UCSD-AML1 (cell line): ENCODE results near the gene BLOC1S3.
A peak's percentile ranks its signal among the peaks of the same experiment; 100 is the strongest.

Experiments
- DNase-seq: peaks from one replicate; lab custom pipeline; 2025; ENCODE audit not compliant: unreplicated experiment; lab: John Stamatoyannopoulos, UW

Gene BLOC1S3

GRCh38 chr19:45161738-45162607 is 16.6 kb upstream of the BLOC1S3 start:
- no peak for DNase-seq

GRCh38 chr19:45162608-45163143 is 15.9 kb upstream of the BLOC1S3 start:
- no peak for DNase-seq

GRCh38 chr19:45163156-45163555 is 15.4 kb upstream of the BLOC1S3 start:
- no peak for DNase-seq

GRCh38 chr19:45163751-45164460 is 14.7 kb upstream of the BLOC1S3 start:
- no peak for DNase-seq

- DNase-seq = peak; percentile 88
These were observed 13.8 kb upstream of the BLOC1S3 start for GRCh38 chr19:45164577-45165335.

- peak; percentile 38 for DNase-seq
These were observed 11.8 kb upstream of the BLOC1S3 start for GRCh38 chr19:45166723-45167252.

GRCh38 chr19:45168767-45169351 is 9.7 kb upstream of the BLOC1S3 start:
- DNase-seq = peak; percentile 28

- no peak for DNase-seq
These were observed 9.0 kb upstream of the BLOC1S3 start for GRCh38 chr19:45169602-45170001.

GRCh38 chr19:45170146-45171106 is 8.2 kb upstream of the BLOC1S3 start:
- DNase-seq = no peak

- DNase-seq = peak; percentile 68
These were observed 7.4 kb upstream of the BLOC1S3 start for GRCh38 chr19:45171211-45171623.

GRCh38 chr19:45172173-45172572 is 6.4 kb upstream of the BLOC1S3 start:
- no peak for DNase-seq

- DNase-seq = no peak
These were observed 5.9 kb upstream of the BLOC1S3 start for GRCh38 chr19:45172611-45173208.

GRCh38 chr19:45173816-45174215 is 4.8 kb upstream of the BLOC1S3 start:
- DNase-seq = no peak

GRCh38 chr19:45175515-45176345 is 2.9 kb upstream of the BLOC1S3 start:
- DNase-seq = no peak

GRCh38 chr19:45177817-45178261 is 745 bp upstream of the BLOC1S3 start, which contains the start of gene TRAPPC6A:
Gene TRAPPC6A (minus strand): TSS chr19:45178237. CDS start chr19:45178218, 19 bp downstream.
- DNase-seq = no peak

GRCh38 chr19:45179072-45179891 is 698 bp downstream of the BLOC1S3 start:
- no peak for DNase-seq

- DNase-seq = no peak
These were observed 1.3 kb downstream of the BLOC1S3 start for GRCh38 chr19:45179892-45180370.
